DOHH2 (cell line): Measurements from ENCODE around the gene CCDC146.

Experiments used
- EZH2phosphoT487 ChIP-seq: fragments of 200-600 bp; sonication (generic); IDR thresholded peaks from 2 replicates; pipeline ENCODE4 v1.6.1; 2017; ENCODE audit warnings: borderline replicate concordance, mild to moderate bottlenecking, antibody characterized with exemption, low read length, moderate library complexity, mixed read lengths
- TF ChIP-seq, protein P1 (sequence below): fragments of 200-600 bp; sonication (generic); IDR thresholded peaks from one replicate; pipeline ENCODE4 v1.5.1; 2014; ENCODE audit warnings: antibody characterized with exemption, mild to moderate bottlenecking, low read depth, low read length; ENCODE audit not compliant: poor library complexity, severe bottlenecking

DNA sequence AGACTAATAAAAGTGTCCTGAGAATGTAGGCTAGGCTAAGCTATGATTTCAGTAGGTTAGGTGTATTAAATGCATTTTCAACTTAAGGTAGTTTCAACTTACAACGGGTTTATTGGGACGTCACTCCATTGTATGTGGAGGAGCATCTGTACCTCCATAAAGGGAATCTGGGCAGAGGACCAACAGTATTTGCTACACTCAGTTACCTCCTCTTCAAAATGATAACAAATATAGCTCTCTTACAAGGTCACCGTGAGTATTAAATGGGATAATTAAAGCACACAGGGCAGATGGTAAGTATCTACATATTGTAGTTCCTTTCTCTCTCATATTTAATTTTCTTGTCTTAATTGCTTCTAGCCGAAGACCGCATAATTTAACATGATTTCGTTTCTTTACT, 136.2 kb downstream of the CCDC146 start:
- TF ChIP-seq, protein P1, sequence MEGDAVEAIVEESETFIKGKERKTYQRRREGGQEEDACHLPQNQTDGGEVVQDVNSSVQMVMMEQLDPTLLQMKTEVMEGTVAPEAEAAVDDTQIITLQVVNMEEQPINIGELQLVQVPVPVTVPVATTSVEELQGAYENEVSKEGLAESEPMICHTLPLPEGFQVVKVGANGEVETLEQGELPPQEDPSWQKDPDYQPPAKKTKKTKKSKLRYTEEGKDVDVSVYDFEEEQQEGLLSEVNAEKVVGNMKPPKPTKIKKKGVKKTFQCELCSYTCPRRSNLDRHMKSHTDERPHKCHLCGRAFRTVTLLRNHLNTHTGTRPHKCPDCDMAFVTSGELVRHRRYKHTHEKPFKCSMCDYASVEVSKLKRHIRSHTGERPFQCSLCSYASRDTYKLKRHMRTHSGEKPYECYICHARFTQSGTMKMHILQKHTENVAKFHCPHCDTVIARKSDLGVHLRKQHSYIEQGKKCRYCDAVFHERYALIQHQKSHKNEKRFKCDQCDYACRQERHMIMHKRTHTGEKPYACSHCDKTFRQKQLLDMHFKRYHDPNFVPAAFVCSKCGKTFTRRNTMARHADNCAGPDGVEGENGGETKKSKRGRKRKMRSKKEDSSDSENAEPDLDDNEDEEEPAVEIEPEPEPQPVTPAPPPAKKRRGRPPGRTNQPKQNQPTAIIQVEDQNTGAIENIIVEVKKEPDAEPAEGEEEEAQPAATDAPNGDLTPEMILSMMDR, result no peak
- no peak for TF ChIP-seq EZH2phosphoT487
